ENCODE results near the gene TMEM91.
"Not testable (repeated sequence)": the region's sequence is repeated elsewhere in the genome, so short reads cannot be mapped to it uniquely, and the experiment has no call there.

TMEM91 gene

DNA sequence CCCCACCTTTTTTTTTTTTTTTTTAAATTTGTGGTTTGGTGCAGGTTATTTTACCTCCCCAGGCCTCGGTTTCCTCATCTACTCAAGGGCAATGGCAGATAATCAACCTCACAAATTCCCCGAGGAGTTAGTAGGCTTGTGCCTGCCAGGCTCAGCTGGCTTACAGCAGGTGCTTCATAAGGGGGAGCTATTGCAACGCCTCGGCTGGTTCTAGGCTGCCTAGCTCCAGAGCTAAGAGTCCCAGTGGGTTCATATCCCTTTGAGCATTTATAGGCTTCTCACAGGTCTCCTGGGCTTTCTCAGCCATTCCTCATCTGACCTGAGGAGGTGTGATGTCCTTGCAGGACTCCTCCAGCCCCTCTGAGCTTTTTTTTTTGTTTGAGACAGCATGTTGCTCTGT lies 31.9 kb downstream of the TMEM91 start:
- no peaks in the 10 kb centered on the region for H3K27me3 Mint-ChIP-seq (ENCODE audit: low read depth)
- H3K4me3 Mint-ChIP-seq, result no peak overlapping the region
- H3K4me1 Mint-ChIP-seq, result peaks cover 14% of the 10 kb centered on the region
- no peak overlapping the region for H3K27ac Mint-ChIP-seq
- peaks cover 11% of the 10 kb centered on the region for H3K36me3 Mint-ChIP-seq (ENCODE audit: low read depth)
- H3K9me3 Mint-ChIP-seq, result no peaks in the 10 kb centered on the region
- TF ChIP-seq, protein P1, sequence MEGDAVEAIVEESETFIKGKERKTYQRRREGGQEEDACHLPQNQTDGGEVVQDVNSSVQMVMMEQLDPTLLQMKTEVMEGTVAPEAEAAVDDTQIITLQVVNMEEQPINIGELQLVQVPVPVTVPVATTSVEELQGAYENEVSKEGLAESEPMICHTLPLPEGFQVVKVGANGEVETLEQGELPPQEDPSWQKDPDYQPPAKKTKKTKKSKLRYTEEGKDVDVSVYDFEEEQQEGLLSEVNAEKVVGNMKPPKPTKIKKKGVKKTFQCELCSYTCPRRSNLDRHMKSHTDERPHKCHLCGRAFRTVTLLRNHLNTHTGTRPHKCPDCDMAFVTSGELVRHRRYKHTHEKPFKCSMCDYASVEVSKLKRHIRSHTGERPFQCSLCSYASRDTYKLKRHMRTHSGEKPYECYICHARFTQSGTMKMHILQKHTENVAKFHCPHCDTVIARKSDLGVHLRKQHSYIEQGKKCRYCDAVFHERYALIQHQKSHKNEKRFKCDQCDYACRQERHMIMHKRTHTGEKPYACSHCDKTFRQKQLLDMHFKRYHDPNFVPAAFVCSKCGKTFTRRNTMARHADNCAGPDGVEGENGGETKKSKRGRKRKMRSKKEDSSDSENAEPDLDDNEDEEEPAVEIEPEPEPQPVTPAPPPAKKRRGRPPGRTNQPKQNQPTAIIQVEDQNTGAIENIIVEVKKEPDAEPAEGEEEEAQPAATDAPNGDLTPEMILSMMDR (IDR thresholded peaks at IDR 0.05; ENCODE audit: unreplicated experiment in 3 of 3), result no peak

DNA sequence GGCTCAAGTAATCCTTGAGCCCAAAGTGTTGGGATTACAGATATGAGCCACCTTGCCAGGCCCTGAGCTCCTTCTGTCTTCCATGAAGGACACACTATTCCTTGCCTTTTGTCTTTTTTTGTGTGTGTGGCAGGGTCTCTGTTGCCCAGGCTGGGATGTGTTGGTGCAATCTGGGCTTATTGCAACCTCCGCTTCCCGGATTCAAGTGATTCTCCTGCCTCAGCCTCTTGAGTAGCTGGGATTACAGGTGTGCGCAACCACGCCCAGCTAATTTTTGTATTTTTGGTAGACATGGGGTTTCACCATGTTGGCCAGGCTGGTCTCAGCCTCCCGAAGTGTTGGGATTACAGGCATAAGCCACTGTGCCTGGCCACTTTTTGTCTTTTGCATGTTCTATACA lies 32.5 kb downstream of the TMEM91 start:
- Mint-ChIP-seq H3K4me1 (peaks cover 17% of the 10 kb centered on the region), H3K27ac (peak overlapping the region; percentile 62 to 76 (median 65)), H3K36me3 (ENCODE audit: low read depth) (peaks cover 17% of the 10 kb centered on the region)
- H3K9me3 Mint-ChIP-seq; H3K27me3 Mint-ChIP-seq (ENCODE audit: low read depth); H3K4me3 Mint-ChIP-seq: not testable (repeated sequence)

DNA sequence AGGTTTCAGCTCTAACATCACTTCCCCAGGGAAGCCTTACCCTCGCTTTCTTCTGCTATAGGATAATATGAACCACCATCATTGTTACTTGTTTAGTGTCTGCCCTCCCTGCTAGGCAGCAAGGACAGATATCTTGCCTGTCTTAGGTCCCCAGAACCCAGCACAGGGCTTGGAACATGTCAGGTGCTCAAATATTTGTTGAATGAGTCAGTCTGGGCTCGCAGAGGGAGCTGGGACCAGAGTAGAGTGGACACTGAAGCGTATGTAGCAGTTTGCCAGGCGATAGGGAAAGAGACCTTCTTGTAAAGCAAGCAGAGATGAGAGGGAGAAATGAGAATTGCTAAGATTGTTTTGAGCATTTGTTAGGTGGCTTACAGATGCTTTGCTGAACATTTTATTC lies 33.0 kb downstream of the TMEM91 start:
- Mint-ChIP-seq H3K4me3 (peak overlapping the region in 1 of 3 experiments; percentile 11), H3K4me1 (peaks cover 22% of the 10 kb centered on the region), H3K36me3 (ENCODE audit: low read depth) (peaks cover 20% of the 10 kb centered on the region), H3K27ac (peak overlapping the region; percentile 62 to 76 (median 65)), H3K27me3 (ENCODE audit: low read depth) (no peaks in the 10 kb centered on the region), H3K9me3 (no peaks in the 10 kb centered on the region)
- TF ChIP-seq, protein P1 (IDR thresholded peaks at IDR 0.05; ENCODE audit: unreplicated experiment in 3 of 3), result no peak

DNA sequence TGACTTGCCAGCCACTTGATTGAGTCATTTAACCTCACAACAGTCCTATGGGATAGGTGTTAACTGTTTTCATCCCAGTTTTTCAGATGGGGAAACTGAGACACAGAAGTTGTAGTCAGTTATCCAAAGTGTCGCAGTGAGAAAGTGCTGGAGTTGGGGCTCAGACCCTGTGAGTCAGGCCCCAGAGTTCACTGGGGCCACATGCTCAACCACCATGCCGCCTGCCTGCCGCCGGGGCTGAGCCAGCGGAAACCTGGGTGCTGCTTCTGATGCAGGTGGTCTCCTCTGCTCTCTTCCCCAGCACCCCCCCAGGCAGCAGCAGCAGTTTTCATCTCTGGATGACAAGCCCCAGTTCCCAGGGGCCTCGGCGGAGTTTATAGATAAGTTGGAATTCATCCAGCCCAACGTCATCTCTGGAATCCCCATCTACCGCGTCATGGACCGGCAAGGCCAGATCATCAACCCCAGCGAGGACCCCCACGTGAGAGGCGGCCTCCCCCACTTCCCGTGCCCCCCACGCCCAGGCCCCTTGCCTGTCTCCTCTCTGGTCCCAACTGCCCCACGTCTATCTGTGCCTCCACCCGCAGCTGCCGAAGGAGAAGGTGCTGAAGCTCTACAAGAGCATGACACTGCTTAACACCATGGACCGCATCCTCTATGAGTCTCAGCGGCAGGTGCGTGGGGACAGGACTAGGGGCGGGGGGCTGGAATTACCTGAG lies 34.2 kb downstream of the TMEM91 start:
- H3K27me3 Mint-ChIP-seq (ENCODE audit: low read depth), result no peaks in the 10 kb centered on the region
- TF ChIP-seq, protein P1 (IDR thresholded peaks at IDR 0.05; ENCODE audit: unreplicated experiment in 3 of 3), result no peak
- H3K4me3 Mint-ChIP-seq, result no peak overlapping the region
- peaks cover 24% of the 10 kb centered on the region for H3K36me3 Mint-ChIP-seq (ENCODE audit: low read depth)
- H3K9me3 Mint-ChIP-seq, result no peaks in the 10 kb centered on the region
- no peak overlapping the region for H3K27ac Mint-ChIP-seq
- peaks cover 25% of the 10 kb centered on the region for H3K4me1 Mint-ChIP-seq

DNA sequence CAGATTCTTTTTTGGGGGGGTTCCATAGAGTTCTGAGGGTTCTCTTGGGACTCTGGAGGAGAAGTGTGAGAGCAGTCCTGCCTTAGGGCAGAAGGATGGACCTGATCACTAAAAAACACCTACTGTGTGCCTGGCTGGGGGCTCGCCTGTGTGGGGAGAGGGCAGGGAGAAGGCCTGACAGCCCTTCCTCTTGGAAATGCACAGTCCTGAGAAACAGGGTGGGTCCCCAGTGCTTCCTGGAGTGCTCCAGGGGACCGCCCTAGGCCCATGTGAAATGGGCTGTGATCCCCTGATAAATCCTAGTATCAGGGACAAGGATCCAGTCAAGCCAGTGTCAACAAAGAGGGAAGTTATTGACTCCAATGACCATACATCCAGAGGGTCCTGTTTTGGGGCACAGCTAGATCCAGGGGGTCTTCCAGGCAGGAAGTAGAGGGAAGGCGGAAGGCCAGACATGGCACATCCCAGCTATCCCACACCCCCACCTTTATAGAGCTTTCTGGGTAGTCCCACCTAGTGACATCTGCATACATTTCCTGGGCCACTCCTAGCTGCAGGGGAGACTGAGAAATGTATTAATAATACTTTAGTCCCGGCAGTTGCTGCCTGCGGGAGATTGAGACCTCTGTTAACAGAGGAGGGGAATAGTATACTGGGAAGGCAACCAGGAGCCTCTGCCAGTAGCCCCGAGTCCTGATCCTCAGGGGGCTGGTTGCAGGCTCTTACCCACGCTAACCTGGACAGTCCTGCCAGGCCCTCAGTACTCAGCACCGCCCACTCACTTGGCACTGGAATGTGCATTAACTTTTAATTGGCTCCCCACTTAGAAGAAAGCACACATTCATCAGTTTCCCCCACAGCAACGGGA lies 35.0 kb downstream of the TMEM91 start:
- no peaks in the 10 kb centered on the region for H3K9me3 Mint-ChIP-seq
- peaks cover 25% of the 10 kb centered on the region for H3K4me1 Mint-ChIP-seq
- TF ChIP-seq, protein P1 (IDR thresholded peaks at IDR 0.05; ENCODE audit: unreplicated experiment in 3 of 3), result no peak
- no peak overlapping the region for H3K4me3 Mint-ChIP-seq
- H3K36me3 Mint-ChIP-seq (ENCODE audit: low read depth), result peaks cover 27% of the 10 kb centered on the region
- no peak overlapping the region for H3K27ac Mint-ChIP-seq
- no peaks in the 10 kb centered on the region for H3K27me3 Mint-ChIP-seq (ENCODE audit: low read depth)

DNA sequence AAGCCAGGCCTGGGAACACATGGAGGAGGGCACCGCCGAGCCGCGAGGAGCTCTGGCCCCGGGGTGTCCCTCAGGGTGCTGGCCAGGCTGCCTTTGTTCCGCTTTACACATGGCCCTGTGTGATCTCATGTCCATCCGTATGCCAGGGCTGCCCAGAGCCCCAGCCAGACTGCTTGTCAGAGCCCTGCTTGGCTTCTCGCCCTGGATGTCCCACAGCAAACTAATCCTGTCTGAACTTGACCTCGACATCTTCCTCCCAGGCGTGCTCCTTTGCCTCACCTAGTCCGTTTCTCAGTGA lies 35.6 kb downstream of the TMEM91 start:
- H3K4me3 Mint-ChIP-seq, result no peak overlapping the region
- peaks cover 27% of the 10 kb centered on the region for H3K36me3 Mint-ChIP-seq (ENCODE audit: low read depth)
- no peaks in the 10 kb centered on the region for H3K9me3 Mint-ChIP-seq
- H3K27ac Mint-ChIP-seq, result no peak overlapping the region
- peaks cover 25% of the 10 kb centered on the region for H3K4me1 Mint-ChIP-seq
- no peaks in the 10 kb centered on the region for H3K27me3 Mint-ChIP-seq (ENCODE audit: low read depth)
- TF ChIP-seq, protein P1 (IDR thresholded peaks at IDR 0.05; ENCODE audit: unreplicated experiment in 3 of 3), result no peak
